ENCODE results near the gene NRXN3. TPM values are rescaled to one million over a fixed set of nuclear protein-coding genes. Genes with fewer than 3 reads are reported as not detected.

The NRXN3 gene
- total and polyA plus RNA-seq, 8 donors, result 0.53 to 2.5 (median 1.5) TPM

DNA sequence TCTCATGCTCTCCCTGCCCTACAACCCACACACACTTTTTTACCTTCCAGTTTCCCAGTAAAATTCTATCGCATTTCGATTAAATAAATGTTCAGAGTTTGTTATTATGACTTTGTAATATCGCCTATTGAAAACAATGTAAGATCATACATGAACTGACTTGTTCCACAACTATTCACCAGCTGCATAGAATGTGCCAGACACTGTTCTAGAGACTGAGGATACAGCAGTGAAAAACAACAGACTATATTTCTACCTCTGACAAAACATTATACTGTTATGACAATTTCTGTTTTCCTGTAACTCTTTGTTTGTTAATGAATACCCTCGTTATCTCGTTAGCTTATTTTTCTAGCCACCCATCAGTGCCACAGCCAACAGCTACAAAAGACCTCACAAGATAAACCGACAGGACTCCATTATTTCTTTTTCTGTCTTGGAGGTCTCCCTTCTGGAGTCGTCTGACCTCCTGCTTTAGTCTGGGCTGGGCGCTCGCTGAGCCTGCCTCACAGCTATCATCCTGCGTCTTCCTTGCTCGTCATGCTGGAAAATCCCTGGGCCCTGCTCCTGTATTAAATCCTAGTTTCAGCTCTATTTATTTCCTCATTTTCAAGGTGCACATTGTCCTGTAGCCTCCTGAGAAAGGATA is 1542.3 kb downstream of the NRXN3 start:
- WGBS, 2 donors, result 75 to 76% methylated on average over 11 of the region's 11 CpGs
- no peak overlapping the region for H3K4me3 ChIP-seq
- ATAC-seq (no peak), DNase-seq (no peak), FAIRE-seq (no peak)
- H3K36me3 ChIP-seq, result no peaks in the 10 kb centered on the region
- H3K4me1 ChIP-seq, result no peaks in the 10 kb centered on the region
- intact Hi-C loops (cut with DNase I), result no loop called here
- TF ChIP-seq, protein P1, sequence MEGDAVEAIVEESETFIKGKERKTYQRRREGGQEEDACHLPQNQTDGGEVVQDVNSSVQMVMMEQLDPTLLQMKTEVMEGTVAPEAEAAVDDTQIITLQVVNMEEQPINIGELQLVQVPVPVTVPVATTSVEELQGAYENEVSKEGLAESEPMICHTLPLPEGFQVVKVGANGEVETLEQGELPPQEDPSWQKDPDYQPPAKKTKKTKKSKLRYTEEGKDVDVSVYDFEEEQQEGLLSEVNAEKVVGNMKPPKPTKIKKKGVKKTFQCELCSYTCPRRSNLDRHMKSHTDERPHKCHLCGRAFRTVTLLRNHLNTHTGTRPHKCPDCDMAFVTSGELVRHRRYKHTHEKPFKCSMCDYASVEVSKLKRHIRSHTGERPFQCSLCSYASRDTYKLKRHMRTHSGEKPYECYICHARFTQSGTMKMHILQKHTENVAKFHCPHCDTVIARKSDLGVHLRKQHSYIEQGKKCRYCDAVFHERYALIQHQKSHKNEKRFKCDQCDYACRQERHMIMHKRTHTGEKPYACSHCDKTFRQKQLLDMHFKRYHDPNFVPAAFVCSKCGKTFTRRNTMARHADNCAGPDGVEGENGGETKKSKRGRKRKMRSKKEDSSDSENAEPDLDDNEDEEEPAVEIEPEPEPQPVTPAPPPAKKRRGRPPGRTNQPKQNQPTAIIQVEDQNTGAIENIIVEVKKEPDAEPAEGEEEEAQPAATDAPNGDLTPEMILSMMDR (IDR thresholded peaks at IDR 0.05), result no peak
- H3K27ac ChIP-seq, result no peak overlapping the region
- H3K27me3 ChIP-seq, result no peaks in the 10 kb centered on the region
- no peaks in the 10 kb centered on the region for H3K9me3 ChIP-seq

DNA sequence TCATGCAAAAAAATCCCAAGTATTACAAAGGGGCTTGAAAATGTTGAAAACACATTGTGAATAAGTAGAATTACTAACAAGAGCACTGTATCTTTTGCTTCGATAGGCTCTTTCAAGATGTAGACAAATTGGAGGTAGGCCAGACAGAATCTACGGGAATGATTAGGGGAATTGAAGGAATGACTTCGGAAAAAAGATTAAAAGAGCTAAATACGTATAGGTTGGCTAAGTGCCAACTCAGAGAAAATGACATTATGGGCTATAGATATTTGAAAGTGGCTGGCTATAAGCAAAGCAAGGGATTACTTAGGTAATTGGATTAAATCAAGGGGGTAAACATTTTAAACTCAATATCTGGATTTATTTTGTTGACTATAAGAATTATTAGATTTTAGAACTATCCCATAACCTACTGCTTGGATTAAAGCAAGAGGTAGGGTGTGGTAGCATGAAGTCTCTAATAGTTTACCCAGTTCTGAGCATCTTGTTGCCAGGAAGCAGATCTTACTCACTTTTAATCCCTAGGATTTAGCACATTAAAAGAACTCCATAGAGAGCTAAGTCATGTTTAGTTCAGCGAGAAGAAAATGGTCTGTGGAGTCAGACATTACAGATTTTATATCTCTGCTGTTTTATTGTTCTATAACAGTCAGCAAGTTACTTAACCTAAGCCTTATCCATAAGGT is 1551.4 kb downstream of the NRXN3 start:
- 56 to 61% methylated on average over 5 of the region's 5 CpGs for WGBS, 2 donors
- no peak overlapping the region for H3K4me3 ChIP-seq
- no peak for DNase-seq

DNA sequence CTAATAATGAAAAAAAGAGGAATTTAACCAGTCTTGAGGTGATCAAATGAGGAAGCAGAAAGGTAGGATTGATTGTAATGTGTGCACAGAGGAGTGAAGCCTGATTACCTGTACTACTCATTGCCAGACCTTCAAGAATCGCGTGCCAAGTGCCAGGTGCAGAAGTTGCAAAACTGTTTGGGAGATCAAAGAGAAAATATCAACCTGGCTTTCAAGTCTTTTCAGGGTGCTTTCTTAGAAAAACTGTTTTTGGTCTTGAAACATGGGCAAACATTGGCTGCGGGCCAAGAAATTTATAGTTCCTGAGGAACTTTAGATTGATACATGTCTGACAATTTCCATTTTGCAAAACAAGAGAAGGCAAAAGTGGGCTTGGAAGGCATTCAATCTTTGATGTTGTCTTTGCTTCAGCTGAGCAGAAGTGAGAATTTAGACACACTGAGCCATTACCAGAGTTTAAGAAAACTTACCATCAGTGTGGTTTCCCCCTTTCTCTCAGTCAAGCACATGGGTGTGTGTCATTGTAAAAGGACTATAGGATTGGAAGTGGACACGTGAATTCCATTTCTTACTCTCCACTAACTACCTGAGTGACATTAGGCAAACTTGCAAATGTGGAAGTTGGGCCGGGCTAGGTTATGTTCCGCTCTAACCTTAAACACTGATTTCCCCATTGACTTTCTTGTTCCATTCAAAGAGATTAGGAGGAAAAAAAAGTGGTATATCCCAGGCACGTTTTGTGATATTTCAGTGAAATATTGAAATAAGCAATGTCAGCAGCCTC is 1555.0 kb downstream of the NRXN3 start:
- TF ChIP-seq, protein P1 (IDR thresholded peaks at IDR 0.05), result no peak
- peaks cover 0 to 12% (median 4%) of the 10 kb centered on the region in 3 donors for H3K4me1 ChIP-seq
- no peak overlapping the region for H3K4me3 ChIP-seq
- peak; percentile 78 to 95 (median 92) for ATAC-seq
- 44 to 45% methylated on average over 7 of the region's 7 CpGs for WGBS, 2 donors
- intact Hi-C loops (cut with DNase I), result no loop called here
- H3K27me3 ChIP-seq, result no peaks in the 10 kb centered on the region
- no peaks in the 10 kb centered on the region for H3K9me3 ChIP-seq
- no peaks in the 10 kb centered on the region for H3K36me3 ChIP-seq
- FAIRE-seq, result no peak
- no peak overlapping the region for H3K27ac ChIP-seq
- peak; percentile 39 to 56 (median 46) for DNase-seq

More for the DNA sequence above, 1551.4 kb downstream of the NRXN3 start:
- no peak for ATAC-seq
- intact Hi-C loops (cut with DNase I), result no loop called here
- no peaks in the 10 kb centered on the region for H3K27me3 ChIP-seq
- no peaks in the 10 kb centered on the region for H3K36me3 ChIP-seq
- H3K9me3 ChIP-seq, result no peaks in the 10 kb centered on the region
- no peak for FAIRE-seq
- peaks cover 0 to 12% (median 4%) of the 10 kb centered on the region in 3 donors for H3K4me1 ChIP-seq
- TF ChIP-seq, protein P1 (IDR thresholded peaks at IDR 0.05), result no peak
- no peak overlapping the region for H3K27ac ChIP-seq

DNA sequence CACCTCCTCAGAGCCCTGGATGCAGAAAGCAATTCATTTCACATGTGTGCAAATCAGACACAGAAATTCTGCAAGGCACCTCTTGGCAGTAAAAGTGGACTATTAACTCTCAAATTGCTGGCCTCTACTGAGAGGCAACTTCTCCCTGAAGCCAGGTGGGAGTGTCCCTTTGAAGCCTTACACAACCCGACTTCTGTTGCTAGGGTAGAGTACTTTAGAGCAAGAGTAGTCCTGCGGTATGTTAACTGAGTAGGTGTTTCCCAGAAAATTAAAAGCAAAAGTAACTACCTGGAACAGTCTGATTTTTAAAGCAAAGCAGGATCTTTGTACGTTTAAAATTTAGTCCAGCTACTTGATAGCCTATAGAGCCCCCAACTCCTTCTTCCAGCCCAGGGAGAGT is 1557.7 kb downstream of the NRXN3 start:
- TF ChIP-seq, protein P1 (IDR thresholded peaks at IDR 0.05), result no peak
- intact Hi-C loops (cut with DNase I), result no loop called here
- peaks cover 0 to 12% (median 4%) of the 10 kb centered on the region in 3 donors for H3K4me1 ChIP-seq
- WGBS, 2 donors, result 87 to 89% methylated on average over 3 of the region's 3 CpGs
- H3K27ac ChIP-seq, result no peak overlapping the region
- H3K36me3 ChIP-seq, result no peaks in the 10 kb centered on the region
- ATAC-seq (no peak), DNase-seq (no peak), FAIRE-seq (no peak)
- H3K27me3 ChIP-seq, result no peaks in the 10 kb centered on the region
- no peaks in the 10 kb centered on the region for H3K9me3 ChIP-seq
- H3K4me3 ChIP-seq, result no peak overlapping the region

Measured in pancreas (tissue), 10 donors.